Smooth muscle cell (in vitro differentiated cells): ENCODE results near the gene ROGDI. TPM values are rescaled to one million over a fixed set of nuclear protein-coding genes. Genes with fewer than 3 reads are reported as not detected.

Experiments
- DNase-seq: peaks from one replicate; lab custom pipeline; 2025; ENCODE audit not compliant: unreplicated experiment; lab: John Stamatoyannopoulos, UW
- H2AFZ ChIP-seq: fragments of 200-600 bp; sonication (generic); 2 replicates; pipeline ENCODE4 v1.6.0; 2016; ENCODE audit warnings: antibody characterized with exemption, low read depth, mild to moderate bottlenecking
- H3F3A ChIP-seq: fragments of 200-600 bp; sonication (generic); 2 replicates; pipeline ENCODE4 v1.6.0; 2017; ENCODE audit warnings: antibody characterized with exemption, low read depth
- H3K27ac ChIP-seq: fragments of 200-600 bp; sonication (generic); 2 replicates; pipeline ENCODE4 v1.5.1; 2016; ENCODE audit warnings: low read depth, mild to moderate bottlenecking
- H3K27me3 ChIP-seq: fragments of 200-600 bp; sonication (generic); 2 replicates; pipeline ENCODE4 v1.6.1; 2016; ENCODE audit warnings: low read depth, mild to moderate bottlenecking
- H3K36me3 ChIP-seq: fragments of 200-600 bp; sonication (generic); 2 replicates; pipeline ENCODE4 v1.5.1; 2016; ENCODE audit warnings: low read depth
- H3K4me1 ChIP-seq: fragments of 200-600 bp; sonication (generic); 2 replicates; pipeline ENCODE4 v1.5.1; 2016; ENCODE audit warnings: low read depth
- H3K4me2 ChIP-seq: fragments of 200-600 bp; sonication (generic); 2 replicates; pipeline ENCODE4 v1.6.0; 2016; ENCODE audit warnings: mild to moderate bottlenecking
- H3K4me3 ChIP-seq: fragments of 200-600 bp; sonication (generic); 2 replicates; pipeline ENCODE4 v1.5.1; 2016; ENCODE audit warnings: mild to moderate bottlenecking
- H3K79me2 ChIP-seq: fragments of 200-600 bp; sonication (generic); 2 replicates; pipeline ENCODE4 v1.6.0; 2016; ENCODE audit warnings: low read depth, mild to moderate bottlenecking
- H3K9ac ChIP-seq: fragments of 200-600 bp; sonication (generic); 2 replicates; pipeline ENCODE4 v1.6.0; 2016; ENCODE audit warnings: low read depth
- H3K9me3 ChIP-seq: fragments of 200-600 bp; sonication (generic); replicated peaks from 2 replicates; pipeline ENCODE4 v1.5.1; 2016; ENCODE audit warnings: low read depth
- H4K20me1 ChIP-seq: fragments of 200-600 bp; sonication (generic); 2 replicates; pipeline ENCODE4 v1.6.0; 2016; ENCODE audit warnings: low read depth
- WGBS: methylation state at CpG from one replicate; pipeline ENCODE4 v1.1.7; 2016; ENCODE audit warnings: low lambda C conversion rate; 5-methylcytosine and 5-hydroxymethylcytosine counted together
- polyA plus RNA-seq: library from polyadenylated mRNA; unstranded; fragments of >200 nt; fragmentation: Nextera tagmentation; extraction: Ambion mirVana; gene quantifications from 2 replicates; pipeline ENCODE4 v1.2.1, GENCODE V29; 2016
- total RNA-seq: library from RNA; depleted of rRNA; stranded (reverse); fragments of >200 nt; gene quantifications from 2 replicates; pipeline ENCODE4 v1.2.3, GENCODE V29; 2014
- TF ChIP-seq, protein P1 (sequence below): fragments of 200-600 bp; sonication (generic); IDR thresholded peaks from 2 replicates; pipeline ENCODE4 v1.5.1; 2017; ENCODE audit warnings: borderline replicate concordance, mild to moderate bottlenecking, antibody characterized with exemption; ENCODE audit not compliant: insufficient read depth, poor library complexity, severe bottlenecking

The ROGDI gene
- total and polyA plus RNA-seq, 2 experiments from 2014 or later, result 21.6 to 45.6 TPM

GRCh38 chr16:4820652-4821051, 18.2 kb upstream of the ROGDI start:
- Histone ChIP-seq H3K36me3 (peaks cover 26% of the 10 kb centered on the region), H3K4me2 (no peak overlapping the region), H3K79me2 (no peaks in the 10 kb centered on the region), H3K27me3 (no peaks in the 10 kb centered on the region), H3K27ac (no peak overlapping the region), H3K4me3 (no peak overlapping the region), H3F3A (no peaks in the 10 kb centered on the region), H4K20me1 (no peaks in the 10 kb centered on the region), H3K9me3 (no peaks in the 10 kb centered on the region), H3K4me1 (no peaks in the 10 kb centered on the region), H3K9ac (no peak overlapping the region), H2AFZ (no peak overlapping the region)
- no peak for DNase-seq
- 97% methylated on average over 6 of the region's 6 CpGs for WGBS
- TF ChIP-seq, protein P1, sequence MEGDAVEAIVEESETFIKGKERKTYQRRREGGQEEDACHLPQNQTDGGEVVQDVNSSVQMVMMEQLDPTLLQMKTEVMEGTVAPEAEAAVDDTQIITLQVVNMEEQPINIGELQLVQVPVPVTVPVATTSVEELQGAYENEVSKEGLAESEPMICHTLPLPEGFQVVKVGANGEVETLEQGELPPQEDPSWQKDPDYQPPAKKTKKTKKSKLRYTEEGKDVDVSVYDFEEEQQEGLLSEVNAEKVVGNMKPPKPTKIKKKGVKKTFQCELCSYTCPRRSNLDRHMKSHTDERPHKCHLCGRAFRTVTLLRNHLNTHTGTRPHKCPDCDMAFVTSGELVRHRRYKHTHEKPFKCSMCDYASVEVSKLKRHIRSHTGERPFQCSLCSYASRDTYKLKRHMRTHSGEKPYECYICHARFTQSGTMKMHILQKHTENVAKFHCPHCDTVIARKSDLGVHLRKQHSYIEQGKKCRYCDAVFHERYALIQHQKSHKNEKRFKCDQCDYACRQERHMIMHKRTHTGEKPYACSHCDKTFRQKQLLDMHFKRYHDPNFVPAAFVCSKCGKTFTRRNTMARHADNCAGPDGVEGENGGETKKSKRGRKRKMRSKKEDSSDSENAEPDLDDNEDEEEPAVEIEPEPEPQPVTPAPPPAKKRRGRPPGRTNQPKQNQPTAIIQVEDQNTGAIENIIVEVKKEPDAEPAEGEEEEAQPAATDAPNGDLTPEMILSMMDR, result no peak

DNA sequence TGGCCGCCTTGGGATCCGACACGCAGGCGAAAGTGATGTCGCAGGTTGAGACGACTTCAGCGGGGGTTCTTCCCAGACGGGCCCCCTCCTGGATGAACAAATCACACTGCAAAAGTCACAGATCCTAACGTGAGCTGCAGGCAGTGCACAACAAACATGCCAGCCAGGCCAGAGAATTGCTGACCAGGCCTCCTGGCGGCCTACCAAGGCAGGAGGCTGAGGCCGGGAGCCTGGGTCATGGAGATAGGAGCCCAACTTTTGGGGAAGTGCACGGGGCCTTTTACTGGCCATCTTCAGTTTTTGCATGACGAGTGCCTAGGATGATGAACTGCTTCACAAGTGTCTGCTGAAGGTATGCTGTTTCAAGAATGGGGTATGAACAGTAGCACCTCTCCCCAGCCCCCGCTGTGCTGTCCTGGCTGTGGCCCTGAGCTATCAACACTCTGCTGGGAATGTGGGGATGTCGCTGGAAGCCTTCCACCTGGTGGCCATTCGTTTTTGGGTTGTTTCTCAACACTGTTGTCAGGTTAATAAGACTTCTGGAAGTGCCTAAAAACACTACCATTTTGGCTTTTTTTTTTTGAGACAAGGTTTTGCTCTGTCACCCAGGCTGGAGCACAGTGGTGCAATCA, 12.2 kb upstream of the ROGDI start:
- H3K79me2 ChIP-seq, result no peaks in the 10 kb centered on the region
- H3K9ac ChIP-seq, result no peak overlapping the region
- no peak overlapping the region for H2AFZ ChIP-seq
- no peak for DNase-seq
- no peak overlapping the region for H3K4me3 ChIP-seq
- H3K9me3 ChIP-seq, result no peaks in the 10 kb centered on the region
- H3K4me2 ChIP-seq, result no peak overlapping the region
- no peaks in the 10 kb centered on the region for H3K4me1 ChIP-seq
- no peaks in the 10 kb centered on the region for H3K27me3 ChIP-seq
- no peaks in the 10 kb centered on the region for H4K20me1 ChIP-seq
- H3K36me3 ChIP-seq, result peaks cover 20% of the 10 kb centered on the region
- WGBS, result 99% methylated on average over 16 of the region's 16 CpGs
- H3K27ac ChIP-seq, result no peak overlapping the region
- TF ChIP-seq, protein P1, result no peak
- no peaks in the 10 kb centered on the region for H3F3A ChIP-seq

- Histone ChIP-seq H3K9me3 (no peaks in the 10 kb centered on the region), H3F3A (no peaks in the 10 kb centered on the region), H2AFZ (no peak overlapping the region), H3K4me3 (no peak overlapping the region), H3K79me2 (no peaks in the 10 kb centered on the region), H3K27me3 (no peaks in the 10 kb centered on the region), H3K9ac (no peak overlapping the region), H3K4me2 (no peak overlapping the region), H3K27ac (no peak overlapping the region), H3K4me1 (no peaks in the 10 kb centered on the region), H3K36me3 (peaks cover 18% of the 10 kb centered on the region), H4K20me1 (no peaks in the 10 kb centered on the region)
- DNase-seq, result no peak
- TF ChIP-seq, protein P1, result no peak
Observed at GRCh38 chr16:4814046-4814445, 11.6 kb upstream of the ROGDI start.

- over 99% methylated on average over 13 of the region's 16 CpGs for WGBS
Observed at GRCh38 chr16:4813251-4814003, 11.0 kb upstream of the ROGDI start.

More at GRCh38 chr16:4813251-4814003, 11.0 kb upstream of the ROGDI start:
- no peaks in the 10 kb centered on the region for H3K4me1 ChIP-seq
- H3K79me2 ChIP-seq, result no peaks in the 10 kb centered on the region
- no peak overlapping the region for H3K4me2 ChIP-seq
- DNase-seq, result no peak
- no peak overlapping the region for H3K4me3 ChIP-seq
- no peaks in the 10 kb centered on the region for H3K27me3 ChIP-seq
- H3F3A ChIP-seq, result no peaks in the 10 kb centered on the region
- no peak overlapping the region for H3K9ac ChIP-seq
- H4K20me1 ChIP-seq, result no peaks in the 10 kb centered on the region
- H2AFZ ChIP-seq, result no peak overlapping the region
- no peak overlapping the region for H3K27ac ChIP-seq
- H3K9me3 ChIP-seq, result no peaks in the 10 kb centered on the region
- TF ChIP-seq, protein P1, result no peak
- H3K36me3 ChIP-seq, result peaks cover 18% of the 10 kb centered on the region
